Smooth muscle cell (in vitro differentiated cells): ENCODE data around the gene FUT7. TPM values are rescaled to one million over a fixed set of nuclear protein-coding genes. Genes with fewer than 3 reads are reported as not detected.

Experiments used
- DNase-seq: peaks from one replicate; lab custom pipeline; 2025; ENCODE audit not compliant: unreplicated experiment; lab: John Stamatoyannopoulos, UW
- H2AFZ ChIP-seq: fragments of 200-600 bp; sonication (generic); 2 replicates; pipeline ENCODE4 v1.6.0; 2016; ENCODE audit warnings: antibody characterized with exemption, low read depth, mild to moderate bottlenecking
- H3F3A ChIP-seq: fragments of 200-600 bp; sonication (generic); 2 replicates; pipeline ENCODE4 v1.6.0; 2017; ENCODE audit warnings: antibody characterized with exemption, low read depth
- H3K27ac ChIP-seq: fragments of 200-600 bp; sonication (generic); 2 replicates; pipeline ENCODE4 v1.5.1; 2016; ENCODE audit warnings: low read depth, mild to moderate bottlenecking
- H3K27me3 ChIP-seq: fragments of 200-600 bp; sonication (generic); 2 replicates; pipeline ENCODE4 v1.6.1; 2016; ENCODE audit warnings: low read depth, mild to moderate bottlenecking
- H3K36me3 ChIP-seq: fragments of 200-600 bp; sonication (generic); 2 replicates; pipeline ENCODE4 v1.5.1; 2016; ENCODE audit warnings: low read depth
- H3K4me1 ChIP-seq: fragments of 200-600 bp; sonication (generic); 2 replicates; pipeline ENCODE4 v1.5.1; 2016; ENCODE audit warnings: low read depth
- H3K4me2 ChIP-seq: fragments of 200-600 bp; sonication (generic); 2 replicates; pipeline ENCODE4 v1.6.0; 2016; ENCODE audit warnings: mild to moderate bottlenecking
- H3K4me3 ChIP-seq: fragments of 200-600 bp; sonication (generic); 2 replicates; pipeline ENCODE4 v1.5.1; 2016; ENCODE audit warnings: mild to moderate bottlenecking
- H3K79me2 ChIP-seq: fragments of 200-600 bp; sonication (generic); 2 replicates; pipeline ENCODE4 v1.6.0; 2016; ENCODE audit warnings: low read depth, mild to moderate bottlenecking
- H3K9ac ChIP-seq: fragments of 200-600 bp; sonication (generic); 2 replicates; pipeline ENCODE4 v1.6.0; 2016; ENCODE audit warnings: low read depth
- H3K9me3 ChIP-seq: fragments of 200-600 bp; sonication (generic); replicated peaks from 2 replicates; pipeline ENCODE4 v1.5.1; 2016; ENCODE audit warnings: low read depth
- H4K20me1 ChIP-seq: fragments of 200-600 bp; sonication (generic); 2 replicates; pipeline ENCODE4 v1.6.0; 2016; ENCODE audit warnings: low read depth
- CTCF ChIP-seq: fragments of 200-600 bp; sonication (generic); IDR thresholded peaks from 2 replicates; pipeline ENCODE4 v1.5.1; 2017; ENCODE audit warnings: borderline replicate concordance, mild to moderate bottlenecking, antibody characterized with exemption; ENCODE audit not compliant: insufficient read depth, poor library complexity, severe bottlenecking
- WGBS: methylation state at CpG from one replicate; pipeline ENCODE4 v1.1.7; 2016; ENCODE audit warnings: low lambda C conversion rate; 5-methylcytosine and 5-hydroxymethylcytosine counted together
- polyA plus RNA-seq: library from polyadenylated mRNA; unstranded; fragments of >200 nt; fragmentation: Nextera tagmentation; extraction: Ambion mirVana; gene quantifications from 2 replicates; pipeline ENCODE4 v1.2.1, GENCODE V29; 2016
- total RNA-seq: library from RNA; depleted of rRNA; stranded (reverse); fragments of >200 nt; gene quantifications from 2 replicates; pipeline ENCODE4 v1.2.3, GENCODE V29; 2014

Gene FUT7
- total and polyA plus RNA-seq, 2 experiments from 2014 or later: not detected

DNA sequence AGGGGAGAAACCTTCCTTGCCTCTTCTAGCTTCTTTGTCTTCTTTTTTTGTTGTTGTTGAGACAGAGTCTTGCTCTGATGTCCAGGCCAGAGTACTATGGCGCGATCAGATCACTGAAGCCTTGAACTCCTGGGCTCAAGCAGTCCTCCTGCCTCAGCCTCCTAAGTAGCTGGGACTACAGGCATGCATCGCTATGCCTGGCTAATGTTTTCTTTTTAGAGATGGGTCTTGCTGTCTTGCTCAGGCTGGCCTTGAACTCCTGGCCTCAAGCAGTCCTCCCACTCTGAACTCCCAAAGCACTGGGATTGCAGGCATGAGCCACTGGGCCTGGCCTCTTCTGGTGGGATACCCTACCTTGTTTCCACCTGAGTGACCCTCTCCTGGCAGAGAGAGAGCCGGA lies 43.0 kb downstream of the FUT7 start:
- peaks cover 27% of the 10 kb centered on the region for H3K27me3 ChIP-seq
- peaks cover 3% of the 10 kb centered on the region for H3F3A ChIP-seq
- H4K20me1 ChIP-seq: no peaks in the 10 kb centered on the region
- WGBS: 99% methylated on average over 4 of the region's 4 CpGs
- H3K9me3 ChIP-seq: no peaks in the 10 kb centered on the region
- no peak overlapping the region for H3K9ac ChIP-seq
- TF ChIP-seq CTCF: no peak
- no peaks in the 10 kb centered on the region for H3K36me3 ChIP-seq
- H2AFZ ChIP-seq: no peak overlapping the region
- no peak for DNase-seq
- H3K4me1 ChIP-seq: peaks cover 6% of the 10 kb centered on the region
- H3K4me3 ChIP-seq: no peak overlapping the region
- no peaks in the 10 kb centered on the region for H3K79me2 ChIP-seq
- no peak overlapping the region for H3K4me2 ChIP-seq
- H3K27ac ChIP-seq: no peak overlapping the region

DNA sequence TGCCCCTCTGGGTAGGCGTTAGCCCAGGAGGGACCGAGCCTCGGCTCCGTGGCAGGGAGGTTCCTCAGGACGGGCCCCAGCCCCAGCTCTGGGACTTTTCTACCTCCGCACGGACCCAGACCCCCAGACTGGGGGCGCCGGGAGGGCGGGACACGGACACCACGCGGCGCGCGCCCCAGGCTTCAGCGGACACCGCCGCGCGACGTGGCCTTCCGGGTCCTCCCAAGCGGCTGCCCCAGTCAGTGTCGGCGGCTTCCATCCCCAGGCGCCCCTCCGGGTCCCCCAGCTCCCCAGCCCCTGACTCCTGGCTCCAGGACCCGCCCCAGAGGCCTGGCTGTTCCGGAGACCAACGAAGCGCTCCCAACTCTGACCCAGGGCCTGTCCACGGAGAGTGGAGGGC lies 46.0 kb downstream of the FUT7 start:
- Histone ChIP-seq H4K20me1 (no peaks in the 10 kb centered on the region), H3K4me2 (peak overlapping the region; percentile 61), H3F3A (no peaks in the 10 kb centered on the region), H3K79me2 (no peaks in the 10 kb centered on the region), H3K9me3 (no peaks in the 10 kb centered on the region), H3K27me3 (peaks cover 29% of the 10 kb centered on the region), H3K4me1 (no peaks in the 10 kb centered on the region), H3K27ac (no peak overlapping the region), H3K4me3 (no peak overlapping the region), H2AFZ (no peak overlapping the region), H3K9ac (no peak overlapping the region), H3K36me3 (no peaks in the 10 kb centered on the region)
- DNase-seq: no peak
- 64% methylated on average over 5 of the region's 33 CpGs for WGBS
- no peak for TF ChIP-seq CTCF

DNA sequence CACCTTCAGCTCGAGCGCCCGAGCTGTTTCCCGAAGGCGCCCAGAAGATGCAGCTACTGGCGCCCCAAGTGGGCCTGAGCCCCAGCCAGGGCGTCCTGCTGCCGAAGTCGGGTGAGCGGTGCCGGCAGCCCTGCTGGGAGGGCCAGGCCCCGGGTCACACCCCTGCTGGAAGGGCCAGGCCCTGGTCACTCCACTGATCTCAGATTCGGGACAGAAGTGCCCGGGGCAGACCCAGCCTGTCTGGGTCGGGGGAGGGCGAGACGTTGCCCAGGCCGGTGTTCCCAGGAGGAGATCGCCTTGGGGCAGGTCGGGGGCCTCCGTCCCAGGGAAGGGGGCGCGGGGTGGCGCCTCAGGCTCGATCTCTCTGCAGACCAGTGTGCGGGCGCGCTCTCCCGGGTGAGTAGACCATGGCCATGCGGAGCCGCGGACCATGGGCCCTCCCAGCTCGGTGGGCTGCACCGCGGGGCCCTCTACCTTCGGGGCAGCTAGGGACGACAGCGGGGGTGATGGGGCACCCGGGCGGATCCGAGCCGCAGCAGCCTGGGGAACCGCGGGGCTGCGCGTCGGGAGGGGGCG lies 46.8 kb downstream of the FUT7 start:
- Histone ChIP-seq H3K4me3 (peak overlapping the region; percentile 7), H3K27ac (no peak overlapping the region), H3K27me3 (peaks cover 29% of the 10 kb centered on the region), H3K4me1 (no peaks in the 10 kb centered on the region), H2AFZ (no peak overlapping the region), H3K36me3 (no peaks in the 10 kb centered on the region), H3K9ac (no peak overlapping the region), H3K4me2 (peak overlapping the region; percentile 61), H3K9me3 (no peaks in the 10 kb centered on the region), H3K79me2 (no peaks in the 10 kb centered on the region), H4K20me1 (no peaks in the 10 kb centered on the region), H3F3A (no peaks in the 10 kb centered on the region)
- 25% methylated on average over 18 of the region's 48 CpGs for WGBS
- no peak for DNase-seq
- no peak for TF ChIP-seq CTCF

GRCh38 chr9:136984464-136985026 lies 47.3 kb downstream of the FUT7 start:
- no peaks in the 10 kb centered on the region for H3K36me3 ChIP-seq
- no peak for DNase-seq
- H3K4me2 ChIP-seq: peak overlapping the region; percentile 61
- 85% methylated on average over 18 of the region's 29 CpGs for WGBS
- H3K27ac ChIP-seq: no peak overlapping the region
- no peaks in the 10 kb centered on the region for H3F3A ChIP-seq
- H3K9me3 ChIP-seq: no peaks in the 10 kb centered on the region
- H4K20me1 ChIP-seq: peaks cover 2% of the 10 kb centered on the region
- no peak overlapping the region for H3K4me3 ChIP-seq
- H3K9ac ChIP-seq: no peak overlapping the region
- H2AFZ ChIP-seq: no peak overlapping the region
- H3K27me3 ChIP-seq: peaks cover 29% of the 10 kb centered on the region
- no peaks in the 10 kb centered on the region for H3K79me2 ChIP-seq
- no peaks in the 10 kb centered on the region for H3K4me1 ChIP-seq
- no peak for TF ChIP-seq CTCF
